Activated CD8-positive, alpha-beta memory T cell treated with anti-CD3 and anti-CD28 coated beads for 4 hours (primary cell): Measurements from ENCODE around the gene VKORC1.

Source experiments
- DNase-seq, 2 donors: peaks; one replicate each; pipeline ENCODE4 v3.0.0-alpha.2; 2020; ENCODE audit warnings: low read depth in 2 of 2

VKORC1 gene

GRCh38 chr16:31130336-31130891, 35.8 kb upstream of the VKORC1 start:
- DNase-seq = no peak

- no peak for DNase-seq
Observed at GRCh38 chr16:31129568-31130335, 35.2 kb upstream of the VKORC1 start.

GRCh38 chr16:31128711-31129567, 34.3 kb upstream of the VKORC1 start:
- DNase-seq = no peak

- no peak for DNase-seq
Observed at GRCh38 chr16:31127182-31127581, 32.6 kb upstream of the VKORC1 start.

- no peak for DNase-seq
Observed at GRCh38 chr16:31125844-31126243, 31.2 kb upstream of the VKORC1 start.

GRCh38 chr16:31120129-31120528, 25.5 kb upstream of the VKORC1 start:
- no peak for DNase-seq

- no peak for DNase-seq
Observed at GRCh38 chr16:31118223-31119155, 23.9 kb upstream of the VKORC1 start.

GRCh38 chr16:31117384-31118222, 23.0 kb upstream of the VKORC1 start, which contains the start of gene KAT8:
KAT8 (plus strand) TSS chr16:31117664; CDS start chr16:31117682, 18 bp downstream.
- peak; percentile 94 to 97 for DNase-seq

- no peak for DNase-seq
Observed at GRCh38 chr16:31114468-31114867, 19.9 kb upstream of the VKORC1 start.

- no peak for DNase-seq
Observed at GRCh38 chr16:31113121-31114120, 18.8 kb upstream of the VKORC1 start.

GRCh38 chr16:31112711-31113110, 18.1 kb upstream of the VKORC1 start:
- DNase-seq = no peak

- DNase-seq = no peak
Observed at GRCh38 chr16:31111881-31112466, 17.4 kb upstream of the VKORC1 start.

GRCh38 chr16:31110106-31111034, 15.8 kb upstream of the VKORC1 start:
- DNase-seq = no peak

GRCh38 chr16:31109622-31110021, 15.0 kb upstream of the VKORC1 start:
- no peak for DNase-seq

- no peak for DNase-seq
Observed at GRCh38 chr16:31108794-31109558, 14.4 kb upstream of the VKORC1 start.

GRCh38 chr16:31108035-31108793, 13.6 kb upstream of the VKORC1 start, which contains the start of gene BCKDK:
BCKDK (plus strand) TSS chr16:31108386; CDS start chr16:31109224, 838 bp downstream.
- DNase-seq = peak; percentile 31 to 39
